Measurements from ENCODE around the gene COL6A5. TPM values are rescaled to one million over a fixed set of nuclear protein-coding genes. Genes with fewer than 3 reads are reported as not detected.

Gene COL6A5
- total RNA-seq, 1 experiment from 2014 or later = not detected

- DNase-seq (ENCODE audit: low read depth, low spot score) = no peak
- POLR2A ChIA-PET = no interaction called here
- no peak overlapping the region for H3K27ac ChIP-seq (ENCODE audit: low read depth, low read length)
- no peak for TF ChIP-seq EZH2 (IDR thresholded peaks at IDR 0.05)
- TF ChIP-seq ZNF274 (IDR thresholded peaks at IDR 0.05; ENCODE audit: low read depth, low read length) = no peak
- no peak for TF ChIP-seq ZFX (IDR thresholded peaks at IDR 0.05)
- TF ChIP-seq, protein P1, sequence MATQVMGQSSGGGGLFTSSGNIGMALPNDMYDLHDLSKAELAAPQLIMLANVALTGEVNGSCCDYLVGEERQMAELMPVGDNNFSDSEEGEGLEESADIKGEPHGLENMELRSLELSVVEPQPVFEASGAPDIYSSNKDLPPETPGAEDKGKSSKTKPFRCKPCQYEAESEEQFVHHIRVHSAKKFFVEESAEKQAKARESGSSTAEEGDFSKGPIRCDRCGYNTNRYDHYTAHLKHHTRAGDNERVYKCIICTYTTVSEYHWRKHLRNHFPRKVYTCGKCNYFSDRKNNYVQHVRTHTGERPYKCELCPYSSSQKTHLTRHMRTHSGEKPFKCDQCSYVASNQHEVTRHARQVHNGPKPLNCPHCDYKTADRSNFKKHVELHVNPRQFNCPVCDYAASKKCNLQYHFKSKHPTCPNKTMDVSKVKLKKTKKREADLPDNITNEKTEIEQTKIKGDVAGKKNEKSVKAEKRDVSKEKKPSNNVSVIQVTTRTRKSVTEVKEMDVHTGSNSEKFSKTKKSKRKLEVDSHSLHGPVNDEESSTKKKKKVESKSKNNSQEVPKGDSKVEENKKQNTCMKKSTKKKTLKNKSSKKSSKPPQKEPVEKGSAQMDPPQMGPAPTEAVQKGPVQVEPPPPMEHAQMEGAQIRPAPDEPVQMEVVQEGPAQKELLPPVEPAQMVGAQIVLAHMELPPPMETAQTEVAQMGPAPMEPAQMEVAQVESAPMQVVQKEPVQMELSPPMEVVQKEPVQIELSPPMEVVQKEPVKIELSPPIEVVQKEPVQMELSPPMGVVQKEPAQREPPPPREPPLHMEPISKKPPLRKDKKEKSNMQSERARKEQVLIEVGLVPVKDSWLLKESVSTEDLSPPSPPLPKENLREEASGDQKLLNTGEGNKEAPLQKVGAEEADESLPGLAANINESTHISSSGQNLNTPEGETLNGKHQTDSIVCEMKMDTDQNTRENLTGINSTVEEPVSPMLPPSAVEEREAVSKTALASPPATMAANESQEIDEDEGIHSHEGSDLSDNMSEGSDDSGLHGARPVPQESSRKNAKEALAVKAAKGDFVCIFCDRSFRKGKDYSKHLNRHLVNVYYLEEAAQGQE (IDR thresholded peaks at IDR 0.05; ENCODE audit: low read depth) = no peak
- no peak for TF ChIP-seq SRF (IDR thresholded peaks at IDR 0.05; ENCODE audit: low read depth)
- no peak for TF ChIP-seq CTCF (IDR thresholded peaks at IDR 0.05 in 2 of 3, conservative IDR thresholded peaks at IDR 0.05 in 1 of 3; ENCODE audit: borderline replicate concordance in 1 of 3, insufficient read depth in 1 of 3, low read depth in 2 of 3, low read length in 2 of 3)
- no peak for TF ChIP-seq CBX3 (IDR thresholded peaks at IDR 0.05; ENCODE audit: low read depth)
- TF ChIP-seq YY1 (IDR thresholded peaks at IDR 0.05; ENCODE audit: extremely low read depth, insufficient replicate concordance, low read depth, low read length) = no peak
- no peak for TF ChIP-seq JUND (IDR thresholded peaks at IDR 0.05)
- TF ChIP-seq RAD21 (IDR thresholded peaks at IDR 0.05; ENCODE audit: low read depth) = no peak
- no peak for TF ChIP-seq TCF7L2 (IDR thresholded peaks at IDR 0.05; ENCODE audit: borderline replicate concordance, extremely low read depth, insufficient read depth, insufficient read length)
- TF ChIP-seq ZBTB33 (IDR thresholded peaks at IDR 0.05; ENCODE audit: extremely low read depth, insufficient replicate concordance, low read length) = no peak
- TF ChIP-seq SIN3A (IDR thresholded peaks at IDR 0.05; ENCODE audit: low read depth) = no peak
- TF ChIP-seq FOSL1 (IDR thresholded peaks at IDR 0.05; ENCODE audit: low read depth) = no peak
- no peak for TF ChIP-seq ELF1 (IDR thresholded peaks at IDR 0.05; ENCODE audit: borderline replicate concordance, low read depth)
- no peak overlapping the region for H2AFZ ChIP-seq (ENCODE audit: low read depth, low read length, poor library complexity, severe bottlenecking)
- peaks cover 38% of the 10 kb centered on the region for H3K27me3 ChIP-seq (ENCODE audit: insufficient read depth, low read length)
- H3K9me3 ChIP-seq (ENCODE audit: control insufficient read depth in 1 of 2, insufficient read depth in 1 of 2, low read depth in 1 of 2, low read length in 2 of 2) = no peaks in the 10 kb centered on the region
- no peaks in the 10 kb centered on the region for H3K79me2 ChIP-seq (ENCODE audit: insufficient read depth, low read length)
- H3K9ac ChIP-seq (ENCODE audit: low read length) = no peak overlapping the region
- H3K4me2 ChIP-seq (ENCODE audit: low read length) = no peak overlapping the region
- no TSS peak for BruUV-seq (replicated peaks)
- no peaks in the 10 kb centered on the region for H4K20me1 ChIP-seq (ENCODE audit: insufficient read depth)
- no peaks in the 10 kb centered on the region for H3K4me1 ChIP-seq (ENCODE audit: control insufficient read depth in 1 of 2, insufficient read depth in 2 of 2, low read length in 2 of 2)
- H3K36me3 ChIP-seq (ENCODE audit: control insufficient read depth in 1 of 2, insufficient read depth in 2 of 2, low read length in 2 of 2) = no peaks in the 10 kb centered on the region
- ATAC-seq = no peak
- intact Hi-C loops (cut with micrococcal nuclease) = no loop called here
- RAD21 ChIA-PET (ENCODE audit: low non-redundant PET in 1 of 2, low total read pairs in 2 of 2, uncharacterized antibody in 2 of 2, unreplicated experiment in 2 of 2) = no interaction called here
- no peaks in the 10 kb centered on the region for H3K9me2 ChIP-seq (ENCODE audit: insufficient read depth)
- H3K4me3 ChIP-seq (replicated peaks in 1 of 2; ENCODE audit: low read depth in 1 of 2, low read length in 2 of 2) = no peak overlapping the region
- CTCF ChIA-PET = no interaction called here
These were observed 144.8 kb downstream of the COL6A5 start for GRCh38 chr3:130490241-130490640.
